NCI-H774 (cell line): ENCODE measurements around the gene SH3PXD2A.

Experiments
- DNase-seq: peaks from one replicate; lab custom pipeline; 2025; lab: John Stamatoyannopoulos, UW

SH3PXD2A gene

GRCh38 chr10:103683851-103684250 lies 171.5 kb downstream of the SH3PXD2A start:
- DNase-seq: no peak

GRCh38 chr10:103682631-103683030 lies 172.7 kb downstream of the SH3PXD2A start:
- DNase-seq: no peak

GRCh38 chr10:103681617-103682399 lies 173.6 kb downstream of the SH3PXD2A start:
- DNase-seq: no peak

DNA sequence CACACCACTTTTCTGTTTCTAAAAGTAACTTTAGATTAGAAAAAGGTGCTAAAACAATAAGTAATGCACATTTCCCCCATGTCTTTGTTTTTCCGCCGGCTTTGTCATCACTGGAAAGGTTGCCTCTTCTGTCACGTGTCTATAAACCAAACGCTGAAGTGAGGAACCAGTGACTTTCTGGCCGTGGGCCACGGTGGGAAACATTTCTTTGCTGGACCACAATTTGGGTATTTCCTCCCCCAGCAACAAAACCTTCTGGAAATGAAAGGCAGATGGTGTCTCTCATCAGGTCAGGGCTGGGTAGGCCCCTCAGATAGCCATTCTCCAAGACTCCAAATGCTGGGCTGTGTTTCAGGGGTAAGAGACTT lies 174.5 kb downstream of the SH3PXD2A start:
- no peak for DNase-seq

- DNase-seq: no peak
Measured at GRCh38 chr10:103679096-103679790, 176.1 kb downstream of the SH3PXD2A start.

GRCh38 chr10:103678178-103678526 lies 177.2 kb downstream of the SH3PXD2A start:
- no peak for DNase-seq

DNA sequence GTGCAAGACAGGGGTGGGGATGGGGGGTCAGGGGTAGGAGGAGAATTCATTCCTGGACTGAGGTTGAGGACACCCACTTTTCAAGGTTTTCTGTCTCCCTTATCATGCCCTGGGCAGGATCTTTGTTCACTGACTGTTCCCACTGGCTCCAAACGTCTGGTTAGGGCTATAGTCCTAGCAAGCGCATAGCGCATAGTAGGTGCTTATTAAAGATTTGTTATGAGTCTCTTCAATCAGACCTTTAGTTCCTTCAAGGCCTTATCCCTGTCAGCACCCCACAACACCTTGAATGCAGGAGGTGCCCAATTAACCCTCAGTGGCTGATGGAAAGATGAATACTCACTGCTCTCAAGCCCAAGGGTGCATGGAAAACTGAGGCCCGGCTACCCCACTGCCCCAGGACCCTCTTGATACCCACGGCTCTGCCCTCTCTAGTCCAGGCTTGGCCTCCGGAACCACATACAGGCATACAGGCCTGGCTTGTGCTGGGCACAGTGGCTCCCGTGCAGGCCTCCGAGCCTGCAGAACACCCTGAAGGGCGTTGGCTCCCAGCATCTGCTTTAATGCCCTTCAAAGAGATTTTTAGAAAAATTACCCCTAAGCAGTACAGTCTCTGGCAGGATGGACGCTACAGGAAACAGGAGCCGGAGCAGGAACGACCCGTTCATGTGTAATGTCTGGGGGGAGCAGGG lies 177.7 kb downstream of the SH3PXD2A start:
- DNase-seq: no peak

DNA sequence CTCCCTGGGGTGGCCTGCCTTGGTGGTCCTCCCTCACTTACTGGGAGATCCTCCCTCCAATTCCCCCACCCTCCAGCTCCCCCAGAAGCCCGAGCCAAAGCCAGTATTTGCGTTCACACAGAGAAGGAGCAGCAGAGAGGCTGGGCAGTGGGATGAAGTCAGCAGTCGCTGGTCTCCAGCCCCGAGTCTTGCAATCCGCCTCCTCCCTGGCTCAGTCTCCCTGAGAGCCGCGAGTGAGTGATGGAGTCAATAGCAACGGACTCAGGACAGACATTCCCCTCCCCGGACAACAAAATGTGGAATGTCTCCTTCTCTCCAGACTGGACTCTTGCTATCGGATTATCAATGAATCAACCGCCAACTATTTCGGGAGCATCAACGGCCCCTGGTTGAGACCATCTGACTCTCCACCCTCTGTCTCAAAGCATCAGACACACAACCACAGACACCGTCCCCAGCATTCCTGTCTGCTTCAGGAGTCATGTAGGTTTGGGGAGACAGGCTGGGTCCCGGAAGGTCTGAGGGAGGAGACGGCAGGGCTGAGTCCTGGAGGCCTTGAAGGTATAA lies 178.4 kb downstream of the SH3PXD2A start:
- DNase-seq: no peak

GRCh38 chr10:103676058-103676785 lies 179.2 kb downstream of the SH3PXD2A start:
- DNase-seq: no peak

- DNase-seq: no peak
Measured at GRCh38 chr10:103673606-103674005, 181.8 kb downstream of the SH3PXD2A start.

GRCh38 chr10:103672345-103672744 lies 183.0 kb downstream of the SH3PXD2A start:
- DNase-seq: no peak

DNA sequence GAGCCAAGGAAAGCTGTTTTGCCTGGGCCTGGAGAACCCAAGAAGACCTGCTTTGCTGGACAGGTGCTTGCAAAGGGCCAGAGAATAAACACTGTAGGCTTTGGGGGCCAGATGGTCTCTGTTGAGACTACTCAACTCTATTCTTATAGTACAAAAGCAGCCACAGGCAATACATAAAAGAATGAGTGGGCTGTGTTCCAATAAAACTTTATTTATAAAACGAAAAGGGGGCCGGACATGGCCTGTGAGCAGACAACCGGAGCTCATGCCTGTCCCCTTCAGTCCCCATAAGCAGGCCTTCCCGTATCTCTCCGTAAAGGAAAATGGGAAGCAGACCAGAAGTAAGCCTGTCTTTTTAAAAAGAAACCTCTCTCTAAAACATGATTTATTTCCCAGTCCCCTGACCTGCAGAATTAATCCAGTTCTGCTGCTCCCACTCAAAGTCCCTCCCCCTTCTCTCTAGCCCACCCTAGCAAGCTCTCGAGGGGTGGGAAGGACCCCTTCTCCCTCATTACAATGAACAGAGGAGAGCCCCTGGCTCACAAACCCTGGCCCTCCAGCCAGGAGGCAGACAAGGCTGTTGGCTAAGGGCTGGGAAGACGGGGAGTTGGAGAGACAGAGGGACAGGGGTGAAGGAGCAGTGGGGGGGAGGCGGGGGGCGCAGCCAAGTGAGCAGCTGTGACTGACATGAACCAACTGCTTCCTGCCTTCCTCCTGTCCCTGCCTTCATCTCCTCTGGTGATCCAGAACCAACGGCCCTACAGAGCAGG lies 184.1 kb downstream of the SH3PXD2A start:
- DNase-seq: no peak

- no peak for DNase-seq
Measured at GRCh38 chr10:103669944-103670343, 185.4 kb downstream of the SH3PXD2A start.

GRCh38 chr10:103669243-103669929 lies 186.0 kb downstream of the SH3PXD2A start:
- DNase-seq: no peak

DNA sequence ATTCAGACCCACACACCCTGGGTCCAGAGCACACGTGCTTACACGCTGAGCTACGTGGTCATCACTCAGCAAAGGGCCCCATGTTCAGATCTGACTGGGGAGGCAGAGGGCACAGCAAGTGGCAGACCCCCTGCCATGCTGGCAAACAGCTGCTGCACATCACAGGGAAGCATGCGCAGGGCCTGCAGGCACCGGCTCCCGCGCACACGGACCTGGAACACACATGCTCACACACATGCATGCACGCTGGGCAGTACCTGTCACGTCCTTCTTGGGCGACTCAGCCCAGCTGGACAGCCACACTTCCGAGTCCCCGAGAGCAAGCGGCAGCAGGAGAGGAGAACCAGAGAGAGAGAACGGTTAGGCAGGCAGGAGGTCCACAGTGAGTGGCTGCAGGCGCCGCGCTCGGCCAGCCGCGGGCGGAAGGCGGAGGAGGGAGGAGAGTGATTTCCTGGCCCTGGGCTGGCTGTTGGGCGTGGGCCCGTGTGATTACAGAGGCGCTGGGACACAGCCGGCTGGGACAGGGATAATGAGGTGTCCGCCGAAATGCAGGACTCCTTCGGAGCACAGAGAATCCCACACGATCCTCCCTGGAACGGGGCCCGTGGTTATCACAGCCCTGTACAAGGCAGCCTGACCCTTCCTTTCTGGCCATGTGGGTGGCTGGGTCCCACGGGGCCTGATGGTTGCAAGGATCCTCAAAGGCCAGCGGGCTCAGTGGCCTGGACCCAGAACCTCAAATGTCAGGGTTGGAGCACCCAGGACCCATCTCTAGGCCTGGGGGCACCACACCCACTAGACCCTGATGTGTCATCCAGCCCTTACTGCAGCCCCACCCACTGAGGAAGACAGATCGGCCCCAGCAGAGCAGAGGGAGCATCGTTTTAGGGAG lies 186.8 kb downstream of the SH3PXD2A start:
- no peak for DNase-seq

GRCh38 chr10:103667356-103667755 lies 188.0 kb downstream of the SH3PXD2A start:
- DNase-seq: no peak

- DNase-seq: no peak
Measured at GRCh38 chr10:103666762-103667150, 188.6 kb downstream of the SH3PXD2A start.

- DNase-seq: no peak
Measured at GRCh38 chr10:103666087-103666761, 189.2 kb downstream of the SH3PXD2A start.
